Stimulated activated CD8-positive, alpha-beta memory T cell treated with anti-CD3 and anti-CD28 coated beads, Interleukin-12 subunit alpha, Interleukin-12 subunit beta, amount 100 ng/mL, for 1 hour (primary cell): ENCODE results near the gene USP40.

Experiments used
- DNase-seq: peaks from one replicate; pipeline ENCODE4 v3.0.0-alpha.2; 2020; ENCODE audit warnings: low read depth

The USP40 gene

DNA sequence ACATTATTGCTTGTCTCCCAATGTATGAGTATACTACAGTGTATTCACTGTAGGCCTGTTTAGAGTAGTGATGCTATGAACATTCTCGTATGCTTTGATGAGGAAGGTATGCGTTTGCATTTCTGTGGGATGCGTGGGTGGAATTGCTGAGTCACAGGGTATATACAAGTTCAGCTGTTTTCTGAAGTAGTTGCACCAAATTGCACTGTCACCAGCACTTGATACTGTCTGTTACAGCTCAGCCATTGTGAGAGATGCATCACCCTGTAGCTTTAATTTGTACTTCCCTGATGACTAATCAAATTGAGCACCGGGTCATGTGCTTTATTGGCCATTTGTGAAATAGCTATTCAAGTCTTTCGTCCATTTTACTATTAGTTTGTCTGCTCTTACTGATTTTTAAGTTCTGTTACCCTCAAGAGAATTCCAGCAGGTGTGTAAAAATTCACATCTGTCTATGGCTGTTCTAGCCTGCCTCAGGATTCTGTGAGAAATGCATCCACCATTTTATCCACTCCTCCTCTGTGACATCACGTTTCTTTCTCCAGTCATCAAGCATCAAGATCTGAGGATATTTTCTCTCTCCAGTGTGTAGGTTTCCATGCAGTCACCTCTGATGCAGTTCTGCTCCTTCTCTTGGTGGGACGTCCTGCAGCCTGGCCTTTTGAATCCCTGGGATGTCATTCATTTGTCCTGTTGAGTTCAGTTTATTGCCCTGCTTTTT is 139.8 kb downstream of the USP40 start:
- no peak for DNase-seq
